Measurements from ENCODE around the gene ANKS4B.

ANKS4B gene

DNA sequence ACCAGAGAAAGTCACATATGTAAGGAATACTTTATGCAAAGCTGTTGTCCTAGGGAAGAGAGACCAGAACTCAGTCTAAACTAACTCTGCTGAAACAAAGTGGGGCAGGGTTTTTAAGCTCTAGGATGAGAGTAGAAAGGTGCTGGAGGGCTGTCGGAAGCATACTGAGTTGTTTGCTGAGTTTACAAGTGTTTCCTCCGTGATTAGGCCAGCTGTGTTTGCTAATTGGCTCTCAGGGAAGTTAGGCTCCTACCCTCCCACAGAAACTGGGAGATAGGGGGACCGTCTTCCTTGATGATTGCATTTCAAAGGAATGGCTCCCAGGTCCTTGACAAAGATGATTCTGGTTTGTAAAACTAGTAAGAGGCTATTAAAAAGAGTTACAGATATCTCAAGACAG lies 69.0 kb downstream of the ANKS4B start:
- TF ChIP-seq, protein P1, sequence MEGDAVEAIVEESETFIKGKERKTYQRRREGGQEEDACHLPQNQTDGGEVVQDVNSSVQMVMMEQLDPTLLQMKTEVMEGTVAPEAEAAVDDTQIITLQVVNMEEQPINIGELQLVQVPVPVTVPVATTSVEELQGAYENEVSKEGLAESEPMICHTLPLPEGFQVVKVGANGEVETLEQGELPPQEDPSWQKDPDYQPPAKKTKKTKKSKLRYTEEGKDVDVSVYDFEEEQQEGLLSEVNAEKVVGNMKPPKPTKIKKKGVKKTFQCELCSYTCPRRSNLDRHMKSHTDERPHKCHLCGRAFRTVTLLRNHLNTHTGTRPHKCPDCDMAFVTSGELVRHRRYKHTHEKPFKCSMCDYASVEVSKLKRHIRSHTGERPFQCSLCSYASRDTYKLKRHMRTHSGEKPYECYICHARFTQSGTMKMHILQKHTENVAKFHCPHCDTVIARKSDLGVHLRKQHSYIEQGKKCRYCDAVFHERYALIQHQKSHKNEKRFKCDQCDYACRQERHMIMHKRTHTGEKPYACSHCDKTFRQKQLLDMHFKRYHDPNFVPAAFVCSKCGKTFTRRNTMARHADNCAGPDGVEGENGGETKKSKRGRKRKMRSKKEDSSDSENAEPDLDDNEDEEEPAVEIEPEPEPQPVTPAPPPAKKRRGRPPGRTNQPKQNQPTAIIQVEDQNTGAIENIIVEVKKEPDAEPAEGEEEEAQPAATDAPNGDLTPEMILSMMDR (IDR thresholded peaks at IDR 0.05; ENCODE audit: low read depth, low read length) = no peak
- DNase-seq (ENCODE audit: low read depth in 2 of 2) = peak in 1 of 2 donors; percentile 43
- H3K4me3 ChIP-seq (replicated peaks in 1 of 2; ENCODE audit: low read depth in 2 of 2, low read length in 2 of 2) = peak overlapping the region; percentile 3 to 82

DNA sequence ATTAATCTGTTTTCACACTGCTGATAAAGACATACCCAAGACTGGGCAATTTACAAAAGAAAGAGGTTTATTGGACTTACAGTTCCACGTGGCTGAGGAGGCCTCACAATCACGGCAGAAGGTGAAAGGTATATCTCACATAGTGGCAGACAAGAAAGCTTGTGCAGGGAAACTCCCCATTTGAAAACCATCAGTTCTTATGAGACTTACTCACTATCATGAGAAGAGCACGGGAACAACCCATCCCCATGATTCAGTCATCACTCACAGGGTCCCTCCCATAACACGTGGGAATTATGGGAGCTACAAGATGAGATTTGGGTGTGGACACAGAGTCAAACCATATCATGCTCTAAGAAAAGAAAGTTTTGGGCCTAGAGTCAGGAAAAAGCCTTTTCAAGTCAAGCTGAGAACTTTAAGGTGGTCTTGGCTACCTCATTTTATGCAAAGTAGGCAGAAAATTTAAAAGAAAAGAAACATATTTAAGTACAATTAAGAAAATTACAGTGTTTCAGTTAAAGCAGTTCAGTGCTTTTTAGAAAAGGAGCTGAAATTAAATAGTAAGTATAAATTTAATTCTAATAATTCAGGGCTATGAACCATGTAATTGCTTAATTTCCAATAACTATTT lies 69.5 kb downstream of the ANKS4B start:
- TF ChIP-seq, protein P1 (IDR thresholded peaks at IDR 0.05; ENCODE audit: low read depth, low read length) = no peak
- peak; percentile 48 to 97 for DNase-seq (ENCODE audit: low read depth in 2 of 2)
- H3K4me3 ChIP-seq (replicated peaks in 1 of 2; ENCODE audit: low read depth in 2 of 2, low read length in 2 of 2) = peak overlapping the region in 1 of 2 donors; percentile 82

Data from cardiac fibroblast (primary cell).